ENCODE measurements around the gene AVL9. TPM values are rescaled to one million over a fixed set of nuclear protein-coding genes. Genes with fewer than 3 reads are reported as not detected.

Gene AVL9
- total and polyA plus RNA-seq, 2 of the 13 experiments (the other 11 are each of a cell fraction or from before 2014, with no cell fraction given) = 29.9 to 48.0 TPM

DNA sequence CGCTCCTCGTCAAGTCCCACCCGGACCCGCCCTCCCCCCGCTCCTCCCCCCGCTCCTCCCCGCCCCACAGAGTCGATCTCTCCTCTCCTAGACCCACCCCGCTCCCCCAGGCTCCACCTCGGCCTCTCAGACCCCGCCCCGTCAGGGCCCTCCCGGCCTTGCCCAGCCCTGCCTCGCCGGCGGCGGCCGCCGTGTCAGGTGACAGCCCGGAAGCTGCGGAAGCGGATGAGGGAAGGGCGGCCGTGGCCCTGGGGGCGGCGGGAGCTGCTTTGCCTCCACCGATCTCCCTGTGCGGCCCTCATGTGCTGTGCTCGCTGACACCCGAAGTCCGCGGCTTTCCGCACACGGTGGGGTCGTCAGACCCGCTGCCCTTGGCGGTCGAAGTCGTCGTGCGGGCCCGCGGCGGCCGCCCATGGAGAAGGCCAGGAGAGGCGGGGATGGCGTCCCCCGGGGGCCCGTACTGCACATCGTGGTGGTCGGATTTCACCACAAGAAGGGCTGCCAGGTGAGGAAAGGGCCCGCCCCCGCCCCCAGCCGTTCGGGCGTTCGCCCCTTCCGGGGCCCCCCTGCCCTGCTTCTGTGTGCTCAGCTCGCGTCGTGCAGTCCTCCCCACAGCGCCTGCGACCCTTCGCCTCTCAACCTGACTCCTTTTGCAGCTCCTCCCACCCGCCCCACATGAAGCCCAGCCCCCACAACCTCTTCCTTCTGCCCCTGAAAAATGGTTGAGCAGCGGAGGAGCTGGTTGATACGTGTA is at the start of gene AVL9 (continued):
- TF ChIP-seq ZNF562 (CRISPR knock-in tag; IDR thresholded peaks at IDR 0.05; ENCODE audit: borderline replicate concordance) (no peak), THRA (CRISPR knock-in tag; IDR thresholded peaks at IDR 0.05; ENCODE audit: borderline replicate concordance) (peak; percentile 56; the same call in 1 of the 2 replicates), ZNF441 (CRISPR knock-in tag; IDR thresholded peaks at IDR 0.05; ENCODE audit: borderline replicate concordance) (no peak), PHB2 (IDR thresholded peaks at IDR 0.05; ENCODE audit: partially characterized antibody) (no peak), ZMAT3 (CRISPR knock-in tag; conservative IDR thresholded peaks at IDR 0.05) (no peak; the same call in 1 of the 2 replicates), CAMTA2 (CRISPR knock-in tag; IDR thresholded peaks at IDR 0.05; ENCODE audit: borderline replicate concordance) (no peak), ZNF225 (CRISPR knock-in tag; IDR thresholded peaks at IDR 0.05) (0 out of 2 replicates have a peak, but pooled peaks have one; percentile 66), ZNF318 (CRISPR knock-in tag; IDR thresholded peaks at IDR 0.05) (no peak), SNAPC4 (CRISPR knock-in tag; IDR thresholded peaks at IDR 0.05) (no peak), ELF1 (CRISPR knock-in tag; IDR thresholded peaks at IDR 0.05) (peak; percentile 92)
- TF ChIP-seq, protein P1, sequence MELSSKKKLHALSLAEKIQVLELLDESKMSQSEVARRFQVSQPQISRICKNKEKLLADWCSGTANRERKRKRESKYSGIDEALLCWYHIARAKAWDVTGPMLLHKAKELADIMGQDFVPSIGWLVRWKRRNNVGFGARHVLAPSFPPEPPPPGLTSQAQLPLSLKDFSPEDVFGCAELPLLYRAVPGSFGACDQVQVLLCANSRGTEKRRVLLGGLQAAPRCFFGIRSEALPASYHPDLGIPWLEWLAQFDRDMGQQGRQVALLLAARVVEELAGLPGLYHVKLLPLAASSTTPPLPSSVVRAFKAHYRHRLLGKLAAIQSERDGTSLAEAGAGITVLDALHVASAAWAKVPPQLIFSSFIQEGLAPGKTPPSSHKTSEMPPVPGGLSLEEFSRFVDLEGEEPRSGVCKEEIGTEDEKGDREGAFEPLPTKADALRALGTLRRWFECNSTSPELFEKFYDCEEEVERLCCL (CRISPR knock-in tag; IDR thresholded peaks at IDR 0.05; ENCODE audit: borderline replicate concordance) = no peak

All from HepG2 (cell line).